GM21619 (cell line): ENCODE results near the gene EFCAB6.

Source experiments
- ATAC-seq: cut with Tn5 transposase; IDR thresholded peaks from one replicate; pipeline ENCODE4 v1.9.1; 2021; ENCODE audit not compliant: unreplicated experiment

The EFCAB6 gene

GRCh38 chr22:43511276-43511910, 300.7 kb downstream of the EFCAB6 start:
- no peak for ATAC-seq

GRCh38 chr22:43510281-43511070, 301.6 kb downstream of the EFCAB6 start:
- ATAC-seq: no peak

GRCh38 chr22:43509337-43509736, 302.8 kb downstream of the EFCAB6 start:
- no peak for ATAC-seq

GRCh38 chr22:43508489-43508888, 303.6 kb downstream of the EFCAB6 start:
- ATAC-seq: no peak

GRCh38 chr22:43507235-43507634, 304.9 kb downstream of the EFCAB6 start:
- no peak for ATAC-seq

GRCh38 chr22:43506487-43506886, 305.6 kb downstream of the EFCAB6 start:
- no peak for ATAC-seq

- no peak for ATAC-seq
Measured at GRCh38 chr22:43505896-43506295, 306.2 kb downstream of the EFCAB6 start.

- no peak for ATAC-seq
Measured at GRCh38 chr22:43505423-43505822, 306.7 kb downstream of the EFCAB6 start.

GRCh38 chr22:43504666-43505261, 307.3 kb downstream of the EFCAB6 start:
- no peak for ATAC-seq

- no peak for ATAC-seq
Measured at GRCh38 chr22:43504068-43504467, 308.0 kb downstream of the EFCAB6 start.

- no peak for ATAC-seq
Measured at GRCh38 chr22:43502306-43502874, 309.7 kb downstream of the EFCAB6 start.

- no peak for ATAC-seq
Measured at GRCh38 chr22:43501878-43502277, 310.2 kb downstream of the EFCAB6 start.

- no peak for ATAC-seq
Measured at GRCh38 chr22:43500792-43501785, 311.0 kb downstream of the EFCAB6 start.

- ATAC-seq: no peak
Measured at GRCh38 chr22:43498856-43499253, 313.2 kb downstream of the EFCAB6 start.

GRCh38 chr22:43497956-43498855, 313.9 kb downstream of the EFCAB6 start:
- no peak for ATAC-seq

GRCh38 chr22:43493297-43493696, 318.8 kb downstream of the EFCAB6 start:
- no peak for ATAC-seq

- ATAC-seq: no peak
Measured at GRCh38 chr22:43491737-43492136, 320.4 kb downstream of the EFCAB6 start.

GRCh38 chr22:43491177-43491576, 320.9 kb downstream of the EFCAB6 start:
- ATAC-seq: no peak

- no peak for ATAC-seq
Measured at GRCh38 chr22:43490311-43490710, 321.8 kb downstream of the EFCAB6 start.

- no peak for ATAC-seq
Measured at GRCh38 chr22:43488937-43489336, 323.2 kb downstream of the EFCAB6 start.
